HG03558 (cell line): ENCODE results near the gene AURKB.
"Not testable (repeated sequence)": the region's sequence is repeated elsewhere in the genome, so short reads cannot be mapped to it uniquely, and the experiment has no call there.

ENCODE experiments used
- ATAC-seq: cut with Tn5 transposase; IDR thresholded peaks from one replicate; pipeline ENCODE4 v1.9.1; 2021; ENCODE audit warnings: moderate number of reproducible peaks; ENCODE audit not compliant: unreplicated experiment; ENCODE audit errors: extremely low read depth

The AURKB gene

DNA sequence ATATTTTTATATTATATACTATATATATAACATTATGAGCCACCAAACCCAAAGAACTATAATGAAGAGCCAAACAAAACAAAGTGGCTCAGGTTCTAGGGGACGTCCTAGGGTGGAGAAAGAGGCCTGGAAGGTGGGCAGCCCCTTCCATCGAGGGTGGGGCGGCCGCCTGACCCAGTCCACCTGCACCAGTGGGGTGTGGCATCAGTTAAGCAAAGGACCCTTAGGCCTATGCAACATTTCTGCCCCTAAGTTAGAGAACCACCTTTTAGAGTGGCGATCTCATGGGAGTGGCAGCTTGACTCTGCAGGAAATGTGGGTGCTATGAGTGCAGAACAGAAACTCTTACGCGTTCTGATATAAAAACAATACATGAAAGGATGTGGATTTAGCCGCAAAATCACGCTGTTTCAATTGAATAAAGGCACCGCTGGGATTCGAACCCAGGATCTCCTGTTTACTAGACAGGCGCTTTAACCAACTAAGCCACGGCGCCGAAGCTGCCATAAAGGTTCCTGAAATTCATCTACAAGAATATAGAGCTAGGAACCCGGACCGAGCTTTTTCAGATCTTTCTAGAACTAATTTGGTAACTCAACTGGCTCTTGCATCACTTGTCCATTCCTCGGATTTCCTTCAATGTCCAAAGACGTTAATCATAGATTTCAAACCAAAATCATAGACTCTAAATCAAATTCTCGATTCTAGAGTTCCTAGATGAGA is 15.6 kb upstream of the AURKB start:
- no peak for ATAC-seq

DNA sequence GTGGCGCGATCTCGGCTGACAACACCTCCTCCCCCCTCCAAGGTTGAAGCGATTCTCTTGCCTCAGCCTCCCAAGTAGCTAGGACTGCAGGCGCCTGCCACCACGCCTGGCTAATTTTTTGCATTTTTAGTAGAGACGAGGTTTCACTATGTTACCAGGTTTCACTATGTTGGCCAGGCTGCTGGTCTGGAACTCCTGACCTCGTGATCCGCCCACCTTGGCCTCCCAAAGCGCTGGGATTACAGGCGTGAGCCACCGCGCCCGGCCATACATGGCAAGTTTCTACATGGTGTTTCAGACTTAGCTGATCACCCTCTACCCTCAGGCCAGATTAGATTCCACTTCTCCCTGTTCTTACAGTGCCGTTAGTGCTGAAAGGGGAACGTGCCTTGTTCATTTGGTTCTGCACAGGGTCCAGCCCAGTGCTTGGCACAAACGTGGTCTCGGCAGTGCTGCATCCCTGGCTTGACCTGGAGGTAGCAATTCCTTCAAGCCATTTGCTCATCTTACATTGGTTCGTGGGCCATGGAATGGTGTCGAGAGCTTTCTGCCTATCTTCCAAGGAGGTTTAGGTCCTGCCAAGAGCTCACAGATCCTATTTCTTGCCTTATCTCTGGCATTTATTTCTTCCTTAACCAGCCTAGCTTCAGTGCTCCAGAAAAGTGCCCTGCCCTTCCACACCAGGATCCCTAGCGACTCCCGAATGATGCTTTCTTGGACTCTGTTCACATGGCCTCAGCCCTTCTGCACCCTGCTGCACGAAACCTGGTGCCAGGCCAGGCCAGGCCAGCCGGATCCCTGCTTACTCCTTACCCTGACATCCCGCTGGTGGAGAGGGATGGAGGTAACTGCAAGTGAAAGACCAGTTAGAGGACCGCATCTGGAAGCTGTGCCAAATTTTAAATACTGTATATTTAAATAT is 14.8 kb upstream of the AURKB start:
- ATAC-seq: no peak

DNA sequence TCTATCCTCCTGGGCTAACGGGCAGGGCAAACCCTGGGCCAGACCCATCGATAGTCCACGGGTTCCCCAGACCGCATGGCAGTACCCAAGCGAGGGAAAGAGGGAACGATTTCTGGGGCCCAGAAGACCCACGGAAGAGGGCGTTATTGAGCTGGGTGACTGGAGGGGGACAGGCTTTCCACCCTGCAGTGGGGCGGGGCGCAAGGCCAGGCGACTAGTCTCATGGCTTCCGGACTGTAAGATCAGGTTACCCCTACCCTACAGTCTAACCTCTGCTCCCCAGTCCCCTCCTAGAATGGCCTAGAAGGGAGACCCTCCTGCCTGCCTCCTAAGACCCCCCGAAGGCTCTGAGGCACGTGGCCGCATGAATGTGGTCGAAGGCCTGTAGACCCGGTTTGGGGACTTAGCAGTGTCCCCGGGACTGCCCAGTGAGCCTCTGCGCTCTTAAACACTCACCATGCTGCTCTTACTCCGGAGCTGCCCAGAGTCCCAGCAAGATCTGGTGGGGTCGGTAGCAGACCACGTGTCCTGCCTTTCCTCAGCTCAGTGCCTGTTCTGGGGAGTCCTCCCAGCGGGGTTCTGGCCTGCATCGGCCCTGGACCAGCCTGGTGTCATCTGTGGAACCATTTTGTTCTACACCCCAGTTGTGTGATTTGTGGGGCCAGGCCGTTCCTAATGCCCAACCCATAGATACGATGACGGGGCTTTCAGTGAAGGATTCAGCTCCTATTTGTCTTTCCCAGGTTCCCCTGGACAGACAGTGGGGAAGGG is 13.2 kb upstream of the AURKB start:
- no peak for ATAC-seq

DNA sequence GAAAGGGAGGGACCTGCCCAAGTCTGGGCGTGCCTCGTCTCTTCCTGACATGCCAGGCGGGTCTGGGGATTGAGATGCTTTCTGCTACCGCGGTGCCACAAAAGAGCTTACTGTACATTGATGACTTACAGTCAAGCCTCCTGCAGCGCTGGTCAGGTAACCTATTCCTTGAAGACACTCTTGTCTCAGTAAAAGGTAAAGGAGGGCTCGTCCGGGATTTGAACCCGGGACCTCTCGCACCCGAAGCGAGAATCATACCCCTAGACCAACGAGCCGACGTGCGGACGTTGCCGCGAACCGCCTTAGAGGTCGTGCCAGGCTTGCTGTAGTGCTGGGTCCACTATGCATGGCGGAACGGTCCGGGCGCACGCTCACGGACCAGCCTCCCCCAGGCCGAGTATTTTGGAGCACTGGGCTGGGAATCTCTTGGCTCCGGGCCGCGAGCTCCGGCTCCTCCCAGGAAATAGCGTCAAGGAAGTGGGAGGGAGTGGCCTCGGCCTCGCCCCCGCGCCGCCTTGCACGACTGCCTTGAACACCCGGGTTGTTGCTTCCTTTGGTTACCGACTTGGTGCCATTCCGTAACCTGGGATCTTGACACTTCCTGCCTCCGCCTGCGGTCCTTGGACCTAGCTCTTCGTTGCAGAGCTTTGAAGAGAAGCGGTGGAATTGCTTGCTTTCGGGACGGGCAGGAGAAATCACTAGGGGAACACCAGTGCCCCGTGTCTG is 12.4 kb upstream of the AURKB start:
- ATAC-seq: peak; percentile 18

DNA sequence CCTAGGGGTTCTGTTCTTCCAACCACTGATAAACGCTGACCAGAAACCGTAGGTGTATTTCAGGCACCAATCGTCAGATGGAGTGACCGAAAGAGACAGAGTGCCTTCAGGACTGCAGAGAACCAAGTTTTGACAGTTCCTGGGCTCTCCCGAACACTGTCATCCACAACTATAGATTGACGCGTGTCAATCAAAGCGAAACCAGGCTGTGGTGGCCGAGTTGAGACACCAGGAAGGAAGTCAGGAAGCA is 11.9 kb upstream of the AURKB start:
- peak; percentile 15 for ATAC-seq

DNA sequence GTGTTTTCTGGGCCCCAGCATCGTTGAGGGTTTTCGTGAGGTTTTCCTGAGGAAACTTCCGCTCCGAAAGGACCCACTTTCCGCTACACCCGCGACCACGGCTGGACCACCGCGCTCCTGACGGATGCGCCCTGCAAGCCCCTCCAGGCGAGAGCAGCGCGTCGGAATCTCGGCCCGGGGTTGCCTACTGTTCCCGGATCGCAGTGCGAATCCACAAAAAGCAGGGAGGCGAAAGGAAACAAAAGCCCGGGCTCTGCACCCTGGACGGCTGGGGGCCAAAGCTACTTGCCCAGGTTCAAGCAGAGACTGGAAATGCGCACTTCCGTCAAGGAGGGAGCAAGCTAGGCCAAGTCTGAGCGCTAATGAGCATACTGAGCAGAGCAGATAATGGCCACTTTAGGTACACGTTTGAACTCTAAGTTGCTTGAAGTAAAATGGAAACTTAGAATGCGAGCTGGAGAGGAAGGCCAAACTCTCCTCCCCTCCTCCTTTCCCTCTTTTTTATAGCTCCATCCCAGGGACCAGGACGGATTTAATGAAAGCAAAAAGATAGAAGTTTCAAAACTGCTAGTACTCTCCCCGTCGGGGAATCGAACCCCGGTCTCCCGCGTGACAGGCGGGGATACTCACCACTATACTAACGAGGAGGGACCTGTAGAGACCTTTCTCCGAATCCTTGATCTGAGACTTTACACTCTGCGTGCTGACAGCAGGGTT is 11.4 kb upstream of the AURKB start:
- peak; percentile 24 for ATAC-seq

DNA sequence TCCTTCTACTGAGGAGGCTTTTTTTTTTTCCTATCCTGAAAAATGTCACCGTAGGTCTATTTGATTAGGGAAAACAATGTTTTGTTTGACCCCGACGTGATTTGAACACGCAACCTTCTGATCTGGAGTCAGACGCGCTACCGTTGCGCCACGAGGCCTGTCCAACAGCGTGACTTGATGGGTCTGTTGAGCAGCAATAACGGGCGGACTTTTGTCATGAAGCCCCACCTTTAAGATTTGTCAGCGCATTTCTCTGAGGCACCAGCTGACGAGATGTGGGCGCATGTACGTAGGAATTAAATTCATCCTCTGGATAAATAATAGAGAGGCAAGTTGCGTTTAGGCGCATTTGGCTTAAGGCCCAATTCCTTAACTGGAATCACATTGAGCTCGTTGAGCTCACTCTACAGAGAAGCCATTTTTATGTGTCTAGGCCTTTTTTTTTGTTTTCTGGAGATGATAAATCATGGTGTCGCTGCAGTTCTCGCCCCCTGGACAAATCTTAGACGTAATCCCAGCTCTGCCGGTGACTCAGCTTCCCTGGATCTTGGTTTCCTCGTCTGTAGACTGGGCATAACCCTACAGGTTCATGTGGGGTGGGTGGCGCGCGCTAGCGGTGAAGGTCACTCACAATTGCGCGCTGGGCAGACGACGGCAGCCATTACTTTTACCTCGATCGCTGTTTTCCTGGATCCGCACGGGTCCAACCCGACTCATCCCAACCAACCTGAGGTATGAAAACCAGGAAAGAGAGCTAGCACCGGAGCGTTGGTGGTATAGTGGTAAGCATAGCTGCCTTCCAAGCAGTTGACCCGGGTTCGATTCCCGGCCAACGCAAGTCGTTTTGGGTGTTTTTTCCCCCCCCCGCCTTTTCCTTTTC is 10.6 kb upstream of the AURKB start:
- no peak for ATAC-seq

DNA sequence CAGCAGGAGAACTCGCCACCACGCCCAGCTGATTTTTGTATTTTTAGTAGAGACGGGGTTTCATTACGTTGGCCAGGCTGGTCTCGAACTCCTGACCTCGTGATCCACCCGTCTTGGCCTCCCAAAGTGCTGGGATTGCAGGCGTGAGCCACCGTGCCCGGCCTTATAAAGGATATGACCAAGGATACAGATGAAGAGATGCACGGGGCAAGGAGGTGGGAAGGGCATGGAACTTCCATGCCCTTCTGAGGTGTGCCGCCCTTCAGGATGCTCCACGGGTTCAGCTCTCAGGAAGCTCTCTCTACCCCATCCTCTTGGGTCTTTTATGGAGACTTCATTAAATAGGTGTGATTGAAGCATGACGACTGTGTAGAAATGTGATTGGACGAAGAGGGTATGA is 3.6 kb upstream of the AURKB start:
- ATAC-seq: not testable (repeated sequence)

DNA sequence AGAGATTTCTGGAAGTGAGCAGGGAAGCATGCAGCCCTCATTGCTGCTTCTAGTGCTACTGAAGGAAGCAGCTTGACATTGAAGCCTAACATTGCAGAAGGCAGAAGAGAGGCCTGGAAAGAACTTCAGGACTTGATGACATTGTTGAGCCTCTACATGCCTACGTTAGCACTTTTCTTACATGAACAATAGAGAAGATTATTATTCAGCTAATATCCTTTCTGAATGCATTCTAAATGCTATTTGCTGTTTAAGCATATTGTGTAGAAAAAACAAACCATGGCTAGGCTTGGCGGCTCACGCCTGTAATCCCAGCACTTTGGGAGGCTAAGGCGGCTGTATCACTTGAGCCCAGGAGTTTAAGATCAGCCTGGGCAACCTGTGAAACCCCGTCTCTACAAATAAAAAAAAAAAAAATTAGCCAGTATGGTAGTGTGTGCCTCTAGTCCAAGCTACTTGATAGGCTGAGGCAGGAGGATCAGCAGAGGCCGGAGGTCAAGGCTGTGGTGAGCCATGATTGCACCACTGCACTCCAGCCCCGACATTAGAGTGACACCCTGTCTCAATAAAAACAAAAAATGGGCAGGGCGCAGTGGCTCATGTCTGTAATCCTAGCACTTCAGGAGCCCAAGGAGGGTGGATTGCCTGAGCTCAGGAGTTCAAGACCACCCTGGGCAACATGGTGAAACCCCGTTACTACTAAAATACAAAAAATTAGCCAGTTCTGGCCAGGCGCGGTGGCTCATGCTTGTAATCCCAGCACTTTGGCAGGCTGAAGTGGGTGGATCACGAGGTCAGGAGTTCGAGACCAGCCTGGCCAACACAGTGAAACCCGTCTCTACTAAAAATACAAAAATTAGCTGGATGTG is 2.2 kb upstream of the AURKB start:
- ATAC-seq: no peak

DNA sequence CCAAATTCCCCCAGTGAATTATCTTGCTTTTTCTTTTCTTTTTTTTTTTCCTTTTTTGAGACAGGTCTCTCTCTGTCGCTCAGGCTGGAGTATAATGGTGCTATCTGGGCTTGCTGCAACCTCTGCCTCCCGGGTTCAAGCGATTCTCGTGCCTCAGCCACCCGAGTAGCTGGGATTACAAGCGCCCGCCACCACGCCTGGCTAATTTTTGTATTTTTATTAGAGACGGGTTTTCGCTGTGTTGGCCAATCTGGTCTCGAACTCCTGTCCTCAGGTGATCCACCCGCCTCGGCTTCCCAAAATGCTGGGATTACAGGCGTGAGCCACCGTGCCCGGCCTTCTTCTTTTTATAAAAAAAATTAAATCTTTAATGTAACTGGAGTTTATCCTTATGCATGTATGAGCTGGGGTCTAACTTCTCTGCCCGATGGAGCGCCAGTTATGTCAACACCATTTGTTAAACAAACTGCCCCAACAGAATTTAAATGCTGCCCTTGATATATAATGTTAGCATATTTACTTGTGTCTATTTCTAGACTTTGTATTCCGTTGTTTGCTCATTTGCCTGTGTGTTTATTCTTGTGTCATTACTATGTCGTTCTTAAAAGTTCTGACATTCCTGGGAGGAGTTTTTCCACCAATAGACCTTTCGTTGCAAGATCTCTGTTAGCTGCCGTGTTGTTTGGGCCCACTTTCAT is 535 bp upstream of the AURKB start:
- no peak for ATAC-seq

DNA sequence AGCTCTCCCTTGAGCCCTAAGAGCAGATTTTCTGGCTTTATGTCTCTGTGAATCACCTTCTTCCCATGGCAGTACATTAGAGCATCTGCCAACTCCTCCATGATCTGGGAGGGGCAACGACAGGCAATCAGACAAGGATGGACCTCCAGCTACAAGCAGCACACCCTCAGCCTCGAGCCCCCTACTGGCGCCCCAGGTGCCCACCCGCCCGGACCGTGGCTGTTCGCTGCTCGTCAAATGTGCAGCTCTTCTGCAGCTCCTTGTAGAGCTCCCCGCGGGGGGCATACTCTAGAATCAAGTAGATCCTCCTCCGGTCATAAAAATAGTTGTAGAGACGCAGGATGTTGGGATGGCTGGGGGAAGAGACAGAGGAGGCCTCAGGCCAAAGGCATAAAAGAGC is 3.8 kb downstream of the AURKB start:
- no peak for ATAC-seq

DNA sequence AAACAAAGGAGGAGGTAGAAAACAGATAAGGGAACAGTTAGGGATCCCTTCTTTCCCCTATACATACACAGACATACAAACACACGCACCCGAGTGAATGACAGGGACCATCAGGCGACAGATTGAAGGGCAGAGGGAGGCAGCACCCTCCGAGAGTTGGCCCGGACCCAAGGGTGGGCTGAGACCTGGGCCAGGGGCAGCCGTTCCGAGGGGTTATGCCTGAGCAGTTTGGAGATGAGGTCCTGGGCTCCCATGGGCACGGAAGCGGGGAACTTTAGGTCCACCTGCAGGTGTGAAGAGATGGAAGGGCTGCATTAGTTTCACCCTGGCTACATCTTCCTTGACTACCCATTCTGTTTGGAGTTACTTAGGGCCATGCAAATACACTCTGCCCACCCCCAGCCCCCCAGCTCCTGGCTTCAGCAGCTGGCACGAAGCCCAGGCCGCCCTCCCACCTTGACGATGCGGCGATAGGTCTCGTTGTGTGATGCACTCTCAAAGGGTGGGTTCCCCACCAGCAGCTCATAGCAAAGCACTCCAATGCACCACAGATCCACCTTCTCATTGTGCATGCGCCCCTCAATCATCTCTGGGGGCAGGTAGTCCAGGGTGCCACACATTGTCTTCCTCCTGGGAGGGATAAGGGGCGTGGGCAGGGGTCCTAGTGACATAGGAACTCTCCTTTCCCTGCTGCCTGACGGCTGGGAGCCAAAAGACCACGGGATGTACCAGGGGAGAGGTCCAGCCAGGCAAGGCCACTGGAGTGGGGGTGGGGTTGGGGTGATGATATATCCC is 5.4 kb downstream of the AURKB start:
- ATAC-seq: no peak

DNA sequence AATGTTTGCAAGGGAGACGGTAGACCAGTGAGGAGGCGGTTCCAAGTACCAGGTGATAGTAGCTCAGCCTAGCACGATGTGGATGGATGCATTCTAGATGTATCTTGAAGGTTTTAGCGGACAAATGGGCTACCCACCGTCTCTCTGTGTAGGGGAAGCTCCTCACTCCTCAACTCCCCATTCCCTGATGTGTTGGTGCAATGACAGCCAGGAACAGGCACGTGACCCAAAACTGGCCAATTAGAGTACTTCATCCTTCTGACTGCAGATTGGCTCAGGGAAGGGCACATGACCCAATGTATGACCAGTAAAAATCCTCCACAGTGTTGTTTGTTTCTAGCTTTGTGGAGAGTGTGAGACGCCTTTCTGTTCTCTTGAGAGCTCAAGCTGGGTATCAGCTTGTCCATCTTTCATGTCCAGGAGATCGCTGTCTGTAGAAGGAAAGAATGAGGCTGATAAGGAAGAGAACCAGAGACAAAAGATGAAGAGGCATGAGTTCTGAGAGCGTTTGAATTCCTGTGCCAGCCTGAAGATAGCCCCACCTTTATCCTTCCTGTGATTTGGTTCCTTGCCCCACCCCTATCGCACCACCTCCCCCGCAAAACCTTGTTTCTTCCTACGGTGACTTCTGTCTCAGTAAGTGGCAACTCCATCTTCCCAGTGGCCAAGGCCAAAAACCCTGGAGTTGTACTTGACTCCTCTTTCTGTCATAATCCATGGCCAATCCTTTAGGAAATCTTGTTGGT is 18.1 kb downstream of the AURKB start:
- no peak for ATAC-seq

DNA sequence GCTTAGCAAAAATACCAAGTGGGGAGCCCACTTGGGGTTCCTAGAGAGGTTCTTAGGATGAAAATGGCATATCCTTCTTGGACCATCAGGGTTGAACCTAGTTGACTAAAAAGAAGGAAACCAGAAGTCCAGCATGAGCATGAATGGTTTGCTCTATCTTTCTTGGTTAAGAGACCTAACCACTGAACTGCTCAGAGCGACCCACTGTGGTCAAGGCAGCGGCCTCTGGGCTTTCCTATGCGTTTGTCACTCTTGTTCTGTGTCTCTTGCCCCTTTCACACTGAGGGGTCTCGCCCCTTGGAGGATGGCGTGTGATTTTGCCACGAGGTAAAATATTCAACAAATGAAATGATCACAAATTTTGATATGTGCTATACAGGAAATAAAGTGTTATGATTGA is 19.9 kb downstream of the AURKB start:
- ATAC-seq: no peak

DNA sequence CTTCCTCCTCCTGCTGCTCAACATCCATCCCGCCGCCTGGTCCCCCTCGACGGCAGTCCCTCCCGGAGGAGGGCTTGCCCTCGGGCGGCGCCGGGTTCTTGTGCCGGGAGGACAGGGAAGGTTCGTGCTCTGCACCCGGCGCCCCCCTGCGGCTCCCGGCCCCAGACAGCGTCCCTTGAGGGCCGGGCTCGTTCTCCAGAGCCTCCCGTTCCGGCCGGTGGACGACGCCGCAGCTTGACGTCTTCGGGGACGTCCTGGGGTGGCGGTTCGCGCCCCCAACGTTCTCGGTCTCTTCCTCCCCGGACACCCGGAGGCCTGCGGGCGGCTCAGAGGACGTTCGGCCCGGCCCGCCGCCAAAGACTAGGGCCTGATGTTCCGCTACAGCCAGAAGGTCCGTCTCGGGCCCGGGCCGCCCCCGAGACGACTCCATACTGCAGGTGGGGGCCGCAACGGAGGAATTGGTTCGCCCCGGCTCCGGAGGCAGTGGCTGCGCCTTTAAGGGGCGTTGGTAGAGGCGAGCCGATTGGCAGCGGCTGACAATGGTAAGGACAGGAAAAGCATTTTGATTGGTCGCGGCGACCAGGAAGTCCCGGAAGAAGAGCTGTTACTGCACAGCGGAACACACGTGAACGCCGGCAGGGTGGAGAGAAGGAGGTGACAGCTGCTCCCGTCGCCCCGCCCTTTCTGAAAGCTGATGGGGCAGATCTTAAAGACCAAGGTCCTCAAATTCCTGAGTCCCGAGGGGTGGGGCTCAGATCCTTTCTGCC is 20.5 kb downstream of the AURKB start, which contains the start of gene BORCS6:
Gene BORCS6 (minus strand): TSS at position 470 of the 767 bp plus-strand sequence. CDS start 40 bp downstream, at position 430.
- peak; percentile 42 for ATAC-seq
